ENCODE results near the gene EXOSC1. TPM values are rescaled to one million over a fixed set of nuclear protein-coding genes. Genes with fewer than 3 reads are reported as not detected.

The EXOSC1 gene
- total RNA-seq, 4 donors from 2014 or later = 24.9 to 54.5 (median 28.0) TPM

DNA sequence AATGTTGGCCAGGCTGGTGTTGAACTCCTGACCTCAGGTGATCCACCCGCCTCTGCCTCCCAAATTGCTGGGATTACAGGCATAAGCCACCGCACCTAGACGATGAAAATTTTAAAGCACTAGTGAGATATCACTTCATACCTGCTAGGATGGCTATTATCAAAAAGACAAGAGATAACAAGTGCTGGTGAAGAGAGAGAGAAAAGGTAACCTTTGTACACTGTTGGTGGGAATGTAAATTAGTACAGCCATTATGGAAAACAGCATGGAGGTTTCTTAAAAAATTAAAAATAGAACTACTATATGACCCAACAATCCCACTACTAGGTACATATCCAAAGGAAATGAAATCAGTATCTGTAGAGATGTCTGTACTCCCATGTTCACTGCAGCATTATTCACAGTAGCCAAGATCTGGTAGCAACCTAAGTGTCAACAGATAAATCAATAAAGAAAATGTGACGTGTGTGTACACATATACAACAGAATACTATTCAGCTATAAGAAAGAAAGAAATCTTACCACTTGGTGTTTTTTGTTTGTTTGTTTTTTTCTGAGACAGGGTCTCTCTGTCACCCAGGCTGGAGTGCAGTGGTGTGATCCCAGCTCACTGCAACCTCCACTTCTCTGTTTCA, 40.0 kb upstream of the EXOSC1 start:
- 79 to 81% methylated on average over 2 to 3 of the region's 4 CpGs for WGBS, 2 donors (ENCODE audit: low coverage in 1 of 2)
- no peak overlapping the region for H3K4me3 ChIP-seq
- no peak for ATAC-seq

DNA sequence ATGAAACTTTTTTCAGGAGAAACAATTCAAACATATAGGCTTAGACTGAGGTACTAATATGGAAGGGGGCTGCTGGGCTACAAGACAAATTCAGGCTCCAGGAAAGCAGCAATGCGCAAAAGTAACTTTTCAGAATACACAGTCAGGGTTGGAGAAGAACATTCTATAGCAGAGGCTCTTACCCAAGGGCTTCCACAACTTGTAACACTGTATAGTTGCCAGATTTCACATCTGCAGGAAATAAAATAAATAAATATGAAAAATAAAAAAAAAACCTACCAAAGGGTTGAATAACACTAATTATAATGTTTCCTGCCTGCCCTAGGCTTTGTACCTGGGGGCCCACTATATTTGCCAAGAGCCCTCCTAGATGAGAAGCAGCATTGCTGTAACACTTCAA, 38.1 kb upstream of the EXOSC1 start:
- Histone ChIP-seq H3K27ac (no peak overlapping the region), H3K9me3 (no peaks in the 10 kb centered on the region), H3K36me3 (peaks cover 0 to 58% of the 10 kb centered on the region in 2 donors), H3K4me3 (no peak overlapping the region), H3K4me1 (peaks cover 0 to 62% (median 3%) of the 10 kb centered on the region in 3 donors), H3K27me3 (no peaks in the 10 kb centered on the region)
- 40 to 91% methylated on average over 1 of the region's 1 CpG for WGBS, 2 donors (ENCODE audit: low coverage in 1 of 2)
- TF ChIP-seq EP300 (IDR thresholded peaks at IDR 0.05) = no peak
- no peak for TF ChIP-seq POLR2AphosphoS5 (IDR thresholded peaks at IDR 0.05)
- no peak for TF ChIP-seq POLR2A (IDR thresholded peaks at IDR 0.05)
- ATAC-seq = no peak

More for the DNA sequence above, 40.0 kb upstream of the EXOSC1 start:
- peaks cover 0 to 40% of the 10 kb centered on the region in 2 donors for H3K36me3 ChIP-seq
- peaks cover 0 to 62% (median 0%) of the 10 kb centered on the region in 3 donors for H3K4me1 ChIP-seq
- H3K27ac ChIP-seq = no peak overlapping the region
- TF ChIP-seq, protein P1, sequence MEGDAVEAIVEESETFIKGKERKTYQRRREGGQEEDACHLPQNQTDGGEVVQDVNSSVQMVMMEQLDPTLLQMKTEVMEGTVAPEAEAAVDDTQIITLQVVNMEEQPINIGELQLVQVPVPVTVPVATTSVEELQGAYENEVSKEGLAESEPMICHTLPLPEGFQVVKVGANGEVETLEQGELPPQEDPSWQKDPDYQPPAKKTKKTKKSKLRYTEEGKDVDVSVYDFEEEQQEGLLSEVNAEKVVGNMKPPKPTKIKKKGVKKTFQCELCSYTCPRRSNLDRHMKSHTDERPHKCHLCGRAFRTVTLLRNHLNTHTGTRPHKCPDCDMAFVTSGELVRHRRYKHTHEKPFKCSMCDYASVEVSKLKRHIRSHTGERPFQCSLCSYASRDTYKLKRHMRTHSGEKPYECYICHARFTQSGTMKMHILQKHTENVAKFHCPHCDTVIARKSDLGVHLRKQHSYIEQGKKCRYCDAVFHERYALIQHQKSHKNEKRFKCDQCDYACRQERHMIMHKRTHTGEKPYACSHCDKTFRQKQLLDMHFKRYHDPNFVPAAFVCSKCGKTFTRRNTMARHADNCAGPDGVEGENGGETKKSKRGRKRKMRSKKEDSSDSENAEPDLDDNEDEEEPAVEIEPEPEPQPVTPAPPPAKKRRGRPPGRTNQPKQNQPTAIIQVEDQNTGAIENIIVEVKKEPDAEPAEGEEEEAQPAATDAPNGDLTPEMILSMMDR (IDR thresholded peaks at IDR 0.05) = no peak
- TF ChIP-seq POLR2A (IDR thresholded peaks at IDR 0.05) (no peak), POLR2AphosphoS5 (IDR thresholded peaks at IDR 0.05) (no peak), EP300 (IDR thresholded peaks at IDR 0.05) (no peak)
- H3K27me3 ChIP-seq = no peaks in the 10 kb centered on the region
- H3K9me3 ChIP-seq = no peaks in the 10 kb centered on the region

DNA sequence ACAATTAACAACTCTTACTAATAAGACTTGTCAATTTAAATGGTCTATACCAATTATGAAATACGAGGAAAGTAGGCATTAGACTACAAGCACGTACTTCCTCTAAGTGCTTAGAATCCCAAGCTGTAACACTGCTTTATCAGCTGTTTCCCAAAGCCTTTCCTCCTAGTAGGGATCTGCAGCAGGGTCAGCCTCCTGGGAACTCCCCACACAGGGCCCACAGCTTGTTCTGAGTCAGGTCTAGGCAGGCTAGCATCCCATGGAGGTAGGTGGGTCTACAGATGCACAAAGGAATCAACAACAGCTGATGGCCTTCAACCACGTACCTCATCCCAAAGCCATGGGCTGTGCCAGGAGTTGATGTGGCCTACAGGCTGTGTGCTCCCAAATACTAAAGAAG, 37.7 kb upstream of the EXOSC1 start:
- Histone ChIP-seq H3K27me3 (no peaks in the 10 kb centered on the region), H3K4me1 (peaks cover 0 to 61% (median 3%) of the 10 kb centered on the region in 3 donors), H3K27ac (no peak overlapping the region), H3K4me3 (no peak overlapping the region), H3K9me3 (no peaks in the 10 kb centered on the region), H3K36me3 (peaks cover 0 to 62% of the 10 kb centered on the region in 2 donors)
- 57% methylated on average over 3 of the region's 3 CpGs for whole genome bisulfite sequencing, 2 donors (ENCODE audit: low coverage in 1 of 2)
- no peak for ATAC-seq
- no peak for TF ChIP-seq EP300 (IDR thresholded peaks at IDR 0.05)
- TF ChIP-seq, protein P1 (IDR thresholded peaks at IDR 0.05) = no peak
- TF ChIP-seq POLR2AphosphoS5 (IDR thresholded peaks at IDR 0.05) = no peak
- no peak for TF ChIP-seq POLR2A (IDR thresholded peaks at IDR 0.05)

DNA sequence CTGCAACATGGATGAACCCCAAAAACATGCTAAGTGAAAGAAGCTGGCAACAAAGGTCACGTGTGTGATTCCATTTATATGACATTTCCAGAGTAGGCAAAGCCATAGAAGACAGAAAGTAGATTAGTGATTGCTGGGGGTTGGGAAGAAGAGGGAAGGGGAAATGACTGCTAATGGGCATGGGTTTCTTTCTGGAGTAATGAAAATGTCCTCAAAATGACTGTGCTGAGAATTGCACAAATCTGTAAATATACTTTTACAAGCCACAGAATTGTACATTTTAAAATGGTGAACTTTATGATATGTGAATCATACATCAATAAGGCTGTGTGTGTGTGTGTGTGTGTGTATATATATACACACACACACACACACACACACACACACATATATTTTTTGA, 36.6 kb upstream of the EXOSC1 start:
- Histone ChIP-seq H3K4me1 (peaks cover 0 to 50% (median 3%) of the 10 kb centered on the region in 3 donors), H3K27ac (no peak overlapping the region), H3K9me3 (no peaks in the 10 kb centered on the region), H3K27me3 (no peaks in the 10 kb centered on the region), H3K36me3 (peaks cover 0 to 74% of the 10 kb centered on the region in 2 donors), H3K4me3 (no peak overlapping the region)
- ATAC-seq = no peak
- 84 to 86% methylated on average over 1 of the region's 1 CpG for WGBS, 2 donors (ENCODE audit: low coverage in 1 of 2)
- TF ChIP-seq POLR2AphosphoS5 (IDR thresholded peaks at IDR 0.05) = no peak
- TF ChIP-seq, protein P1 (IDR thresholded peaks at IDR 0.05) = no peak
- TF ChIP-seq POLR2A (IDR thresholded peaks at IDR 0.05) = no peak
- no peak for TF ChIP-seq EP300 (IDR thresholded peaks at IDR 0.05)

DNA sequence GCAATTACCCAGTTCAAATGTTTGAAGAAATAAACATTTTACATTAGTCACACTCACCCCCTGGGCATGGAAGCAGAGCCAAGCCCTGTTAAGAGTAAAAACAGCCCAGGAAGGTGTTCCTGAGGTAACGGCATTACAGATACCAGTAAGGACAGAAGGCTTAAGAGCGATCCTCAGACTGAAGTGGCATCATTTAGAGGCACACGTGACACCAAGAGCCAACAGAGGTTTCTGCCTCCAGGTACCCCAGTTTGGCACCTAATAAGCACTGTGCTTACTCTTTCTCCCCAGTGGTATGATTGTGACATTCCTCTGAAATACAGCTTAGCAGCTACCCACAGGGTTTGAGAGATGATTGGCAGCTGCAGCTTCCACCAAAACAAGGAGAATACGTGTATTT, 35.3 kb upstream of the EXOSC1 start:
- H3K4me3 ChIP-seq = no peak overlapping the region
- H3K36me3 ChIP-seq = peaks cover 0 to 87% of the 10 kb centered on the region in 2 donors
- H3K9me3 ChIP-seq = no peaks in the 10 kb centered on the region
- 75 to 85% methylated on average over 3 to 4 of the region's 4 CpGs for WGBS, 2 donors (ENCODE audit: low coverage in 1 of 2)
- H3K4me1 ChIP-seq = peaks cover 0 to 43% (median 3%) of the 10 kb centered on the region in 3 donors
- no peak for ATAC-seq
- TF ChIP-seq POLR2AphosphoS5 (IDR thresholded peaks at IDR 0.05) = no peak
- TF ChIP-seq EP300 (IDR thresholded peaks at IDR 0.05) = no peak
- TF ChIP-seq, protein P1 (IDR thresholded peaks at IDR 0.05) = no peak
- no peak for TF ChIP-seq POLR2A (IDR thresholded peaks at IDR 0.05)
- no peak overlapping the region for H3K27ac ChIP-seq
- no peaks in the 10 kb centered on the region for H3K27me3 ChIP-seq

Measured in gastroesophageal sphincter (tissue), 4 donors.